ENCODE data around the gene TRIO. TPM values are rescaled to one million over a fixed set of nuclear protein-coding genes. Genes with fewer than 3 reads are reported as not detected.

Gene TRIO
- total RNA-seq, 1 experiment from 2014 or later = 68.4 TPM

DNA sequence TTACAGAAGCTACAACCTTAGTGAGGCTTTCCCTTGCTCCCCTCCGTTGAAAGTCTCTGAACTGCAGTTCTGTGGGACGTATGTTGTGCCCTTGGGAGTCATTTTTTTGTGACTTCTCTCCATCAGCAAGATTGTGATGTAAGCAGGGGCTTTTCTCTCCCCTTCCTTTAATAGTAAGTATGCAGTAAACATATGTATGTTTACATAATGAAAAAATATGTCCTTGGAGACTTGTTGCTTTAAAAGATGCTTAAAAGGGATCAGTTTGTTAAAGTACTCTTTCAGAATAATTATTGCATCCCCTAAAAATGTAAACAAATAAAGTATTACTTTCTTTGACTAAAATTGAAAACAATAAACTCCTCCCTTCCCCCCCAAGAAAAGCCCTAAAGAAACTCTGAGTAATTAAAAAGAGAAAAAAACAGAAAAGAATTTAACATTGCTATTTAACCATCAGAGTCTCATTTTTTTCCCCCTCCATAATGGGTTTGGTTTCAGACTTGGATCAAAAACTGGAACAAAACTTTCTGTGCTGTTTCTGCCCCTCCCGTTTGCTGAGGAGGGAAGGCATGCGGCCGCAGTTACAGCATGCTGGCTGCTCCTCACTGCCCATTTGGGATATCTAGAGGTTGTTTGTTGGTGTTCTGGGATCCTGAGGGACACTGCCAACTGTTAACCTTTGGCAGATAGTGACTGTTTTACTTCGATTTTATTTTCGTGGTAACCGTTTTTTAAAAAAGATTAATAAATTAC is 40.2 kb downstream of the TRIO start:
- no peak overlapping the region for H3K4me3 ChIP-seq (replicated peaks in 1 of 2; ENCODE audit: low read depth in 1 of 2, low read length in 2 of 2)
- H3K9ac ChIP-seq (ENCODE audit: low read length) = no peak overlapping the region
- CTCF ChIA-PET = no interaction called here
- peaks cover 7% of the 10 kb centered on the region; the same call in 1 of the 2 replicates for H4K20me1 ChIP-seq (ENCODE audit: insufficient read depth)
- no peak overlapping the region for H2AFZ ChIP-seq (ENCODE audit: low read depth, low read length, poor library complexity, severe bottlenecking)
- no peaks in the 10 kb centered on the region for H3K9me2 ChIP-seq (ENCODE audit: insufficient read depth)
- BruUV-seq (replicated peaks) = no TSS peak
- no peak overlapping the region for H3K27ac ChIP-seq (ENCODE audit: low read depth, low read length)
- intact Hi-C loops (cut with micrococcal nuclease) = no loop called here
- peaks cover 56 to 88% of the 10 kb centered on the region in 2 experiments for H3K4me1 ChIP-seq (ENCODE audit: control insufficient read depth in 1 of 2, insufficient read depth in 2 of 2, low read length in 2 of 2)
- no peak for TF ChIP-seq CBX3 (IDR thresholded peaks at IDR 0.05; ENCODE audit: low read depth)
- TF ChIP-seq EZH2 (IDR thresholded peaks at IDR 0.05) = no peak
- TF ChIP-seq TCF7L2 (IDR thresholded peaks at IDR 0.05; ENCODE audit: borderline replicate concordance, extremely low read depth, insufficient read depth, insufficient read length) = no peak
- no peak for TF ChIP-seq ZNF274 (IDR thresholded peaks at IDR 0.05; ENCODE audit: low read depth, low read length)
- TF ChIP-seq, protein P1, sequence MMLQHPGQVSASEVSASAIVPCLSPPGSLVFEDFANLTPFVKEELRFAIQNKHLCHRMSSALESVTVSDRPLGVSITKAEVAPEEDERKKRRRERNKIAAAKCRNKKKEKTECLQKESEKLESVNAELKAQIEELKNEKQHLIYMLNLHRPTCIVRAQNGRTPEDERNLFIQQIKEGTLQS (IDR thresholded peaks at IDR 0.05) = no peak
- TF ChIP-seq FOSL1 (IDR thresholded peaks at IDR 0.05; ENCODE audit: low read depth) = no peak
- TF ChIP-seq YY1 (IDR thresholded peaks at IDR 0.05; ENCODE audit: extremely low read depth, insufficient replicate concordance, low read depth, low read length) = no peak
- TF ChIP-seq SP1 (IDR thresholded peaks at IDR 0.05; ENCODE audit: low read depth) = no peak
- no peak for TF ChIP-seq ELF1 (IDR thresholded peaks at IDR 0.05; ENCODE audit: borderline replicate concordance, low read depth)
- no peak for TF ChIP-seq POLR2AphosphoS5 (IDR thresholded peaks at IDR 0.05; ENCODE audit: low read depth, low read length)
- H3K4me2 ChIP-seq (ENCODE audit: low read length) = no peak overlapping the region
- POLR2A ChIA-PET = no interaction called here
- ATAC-seq = no peak
- RAD21 ChIA-PET (ENCODE audit: low non-redundant PET in 1 of 2, low total read pairs in 2 of 2, uncharacterized antibody in 2 of 2, unreplicated experiment in 2 of 2) = no interaction called here
- H3K79me2 ChIP-seq (ENCODE audit: insufficient read depth, low read length) = peaks cover 99% of the 10 kb centered on the region
- no peaks in the 10 kb centered on the region for H3K9me3 ChIP-seq (ENCODE audit: control insufficient read depth in 1 of 2, insufficient read depth in 1 of 2, low read depth in 1 of 2, low read length in 2 of 2)
- H3K36me3 ChIP-seq (ENCODE audit: control insufficient read depth in 1 of 2, insufficient read depth in 2 of 2, low read length in 2 of 2) = no peaks in the 10 kb centered on the region
- no peak for DNase-seq (ENCODE audit: low read depth, low spot score)
- no peaks in the 10 kb centered on the region for H3K27me3 ChIP-seq (ENCODE audit: insufficient read depth, low read length)

All from HCT116 (cell line).